Endothelial cell of umbilical vein (primary cell): ENCODE results near the gene POLR2F. TPM values are rescaled to one million over a fixed set of nuclear protein-coding genes. Genes with fewer than 3 reads are reported as not detected.

Experiments used
- BruUV-seq: library from RNA; stranded (reverse); fragments of 400-500 nt; replicated peaks from 2 replicates; lab custom pipeline; 2021; lab: Mats Ljungman, UMichigan
- CTCF ChIA-PET: fragments of 300-600, 350-600 bp; sonication (Branson Sonifier 250); formaldehyde crosslinking; loops from one replicate; lab custom pipeline; 2021; ENCODE audit warnings: antibody characterized with exemption, inconsistent platforms; lab: Charles Lee
- POLR2A ChIA-PET: fragments of 300-600, 350-600 bp; sonication (Branson Sonifier 250); formaldehyde crosslinking; loops from one replicate; lab custom pipeline; 2021; ENCODE audit warnings: antibody characterized with exemption, inconsistent platforms; lab: Charles Lee
- DNase-seq: peaks from one replicate; pipeline ENCODE4 v3.0.0-alpha.2; 2011; ENCODE audit warnings: low read depth, low spot score
- FAIRE-seq: peaks from 2 replicates; lab custom pipeline; 2011; peaks lifted over from hg19 to GRCh38; lab: Jason Lieb, UNC
- H2AFZ ChIP-seq: 2 replicates; pipeline ENCODE4 v1.6.0; 2012; ENCODE audit warnings: low read depth, low read length, control low read depth, inconsistent platforms
- H3K27ac ChIP-seq: 2 replicates; pipeline ENCODE4 v1.5.1; 2011; ENCODE audit warnings: low read depth, mild to moderate bottlenecking, control low read depth, low read length, moderate library complexity; ENCODE audit not compliant: insufficient read depth
- H3K27me3 ChIP-seq, 2 experiments: 2 replicates each; pipeline versions ENCODE4 v1.6.0 to v1.6.1; 2011; ENCODE audit warnings: low read length in 2 of 2, mixed read lengths in 1 of 2; ENCODE audit not compliant: control insufficient read depth in 2 of 2, insufficient read depth in 2 of 2
- H3K36me3 ChIP-seq, 2 experiments: 2 replicates in 1 of 2; 3 replicates in 1 of 2; pipeline ENCODE4 v1.5.1; 2011; ENCODE audit warnings: low read length in 2 of 2, mild to moderate bottlenecking in 1 of 2, moderate library complexity in 1 of 2; ENCODE audit not compliant: control insufficient read depth in 2 of 2, insufficient read depth in 2 of 2; ENCODE audit errors: extremely low read depth in 1 of 2
- H3K4me1 ChIP-seq: 3 replicates; pipeline ENCODE4 v1.5.1; 2011; ENCODE audit warnings: mild to moderate bottlenecking, low read length; ENCODE audit not compliant: control insufficient read depth, insufficient read depth; ENCODE audit errors: extremely low read depth
- H3K4me2 ChIP-seq: 2 replicates; pipeline ENCODE4 v1.6.1; 2011; ENCODE audit warnings: low read length, control low read depth, mixed read lengths; ENCODE audit not compliant: insufficient read depth
- H3K4me3 ChIP-seq, 3 experiments: fragments of 200-600 bp in 1 of 3; sonication (generic), shearing (Covaris generic) in 1 of 3; replicated peaks in 1 of 3; 2 replicates each; pipeline ENCODE4 v1.5.1; 2011 to 2016; ENCODE audit warnings: control low read depth in 3 of 3, low read length in 3 of 3, mild to moderate bottlenecking in 2 of 3, inconsistent platforms in 1 of 3, low read depth in 1 of 3, moderate library complexity in 1 of 3; ENCODE audit not compliant: insufficient read depth in 1 of 3
- H3K79me2 ChIP-seq: 2 replicates; pipeline ENCODE4 v1.6.0; 2012; ENCODE audit warnings: low read length, inconsistent platforms; ENCODE audit not compliant: control insufficient read depth, insufficient read depth
- H3K9ac ChIP-seq: replicated peaks from 2 replicates; pipeline ENCODE3; 2011; ENCODE audit warnings: low read length, control low read depth; ENCODE audit not compliant: insufficient read depth; ENCODE audit errors: extremely low read depth
- H3K9me1 ChIP-seq: replicated peaks from 3 replicates; pipeline ENCODE4 v1.6.0; 2011; ENCODE audit warnings: mild to moderate bottlenecking, low read length; ENCODE audit not compliant: control insufficient read depth, insufficient read depth; ENCODE audit errors: extremely low read depth
- H3K9me3 ChIP-seq: replicated peaks from 2 replicates; pipeline ENCODE4 v1.5.1; 2012; ENCODE audit warnings: low read length, inconsistent platforms; ENCODE audit not compliant: control insufficient read depth, insufficient read depth
- H4K20me1 ChIP-seq: replicated peaks from 2 replicates; pipeline ENCODE3; 2011; ENCODE audit warnings: mild to moderate bottlenecking, low read length; ENCODE audit not compliant: control insufficient read depth, insufficient read depth; ENCODE audit errors: extremely low read depth
- CTCF ChIP-seq, 2 donors: IDR thresholded peaks; 1 replicate in 1 of 2; 2 replicates in 1 of 2; pipeline ENCODE4 v1.5.1; 2011; ENCODE audit warnings: low read length in 2 of 2, mild to moderate bottlenecking in 2 of 2, moderate library complexity in 2 of 2, control low read depth in 1 of 2, inconsistent platforms in 1 of 2, low read depth in 1 of 2; ENCODE audit not compliant: insufficient read depth in 1 of 2; ENCODE audit errors: extremely low read depth in 1 of 2
- EZH2 ChIP-seq: IDR thresholded peaks from 2 replicates; pipeline ENCODE4 v1.6.1; 2012; ENCODE audit warnings: borderline replicate concordance, low read depth, mild to moderate bottlenecking, moderate library complexity, low read length, inconsistent platforms; ENCODE audit not compliant: severe bottlenecking
- FOS ChIP-seq: IDR thresholded peaks from 2 replicates; pipeline ENCODE4 v1.6.1; 2011; ENCODE audit warnings: mild to moderate bottlenecking, low read length, moderate library complexity, borderline replicate concordance; ENCODE audit not compliant: insufficient read depth
- GATA2 ChIP-seq: IDR thresholded peaks from 2 replicates; pipeline ENCODE4 v1.7.0; 2011; ENCODE audit warnings: low read depth, mild to moderate bottlenecking, moderate library complexity, mixed read lengths, low read length; ENCODE audit not compliant: insufficient read length, insufficient read depth
- JUN ChIP-seq: IDR thresholded peaks from 2 replicates; pipeline ENCODE4 v1.6.1; 2011; ENCODE audit warnings: borderline replicate concordance, low read depth; ENCODE audit not compliant: insufficient read length, insufficient read depth
- MAX ChIP-seq: IDR thresholded peaks from 2 replicates; pipeline ENCODE4 v1.6.1; 2011; ENCODE audit not compliant: insufficient read depth, insufficient read length
- MYC ChIP-seq: IDR thresholded peaks from one replicate; pipeline ENCODE4 v1.6.1; 2011; ENCODE audit warnings: mild to moderate bottlenecking, low read depth, low read length
- POLR2A ChIP-seq: IDR thresholded peaks from 2 replicates; pipeline ENCODE4 v1.6.1; 2012; ENCODE audit warnings: low read depth, mild to moderate bottlenecking, control low read depth, low read length
- POLR2AphosphoS5 ChIP-seq: IDR thresholded peaks from 2 replicates; pipeline ENCODE4 v1.6.1; 2012; ENCODE audit warnings: low read depth, mild to moderate bottlenecking, control low read depth, low read length, moderate library complexity; ENCODE audit not compliant: insufficient read depth
- dilution Hi-C: fragments of 300-500 bp; cut with MboI; formaldehyde crosslinking; loops from one replicate; pipeline ENCODE4 v1.15.0; 2019; ENCODE audit warnings: low sequenced_read_pairs; ENCODE audit not compliant: extremely low pct_ligation_motif_present
- intact Hi-C: fragments of 100-400 bp; cut with micrococcal nuclease; formaldehyde crosslinking; loops from one replicate; pipeline ENCODE4 v1.10.0; 2022
- polyA plus RNA-seq, 4 experiments: library from polyadenylated mRNA; depleted of rRNA in 3 of 4; stranded (reverse) in 3 of 4; unstranded in 1 of 4; fragments of >200 nt; gene quantifications; 2 replicates each; pipeline versions ENCODE4 v1.2.1 to v1.2.3, GENCODE V29; 2011 to 2012; ENCODE audit warnings: missing spikeins in 1 of 4
- total RNA-seq: library from RNA; stranded (reverse); gene quantifications from 2 replicates; pipeline ENCODE4 v1.2.3, GENCODE V29; 2021

Gene POLR2F
- total and polyA plus RNA-seq, 2 donors (not counting 3 experiments of a cell fraction or from before 2014, with no cell fraction given), result 106 to 112 TPM

- Histone ChIP-seq H3K27ac (no peak overlapping the region), H3K9me3 (no peaks in the 10 kb centered on the region), H3K9me1 (no peaks in the 10 kb centered on the region), H3K79me2 (no peaks in the 10 kb centered on the region), H3K4me2 (no peak overlapping the region), H3K9ac (no peak overlapping the region), H3K27me3 (peaks cover 0 to 8% of the 10 kb centered on the region in 2 experiments), H3K4me3 (no peak overlapping the region), H2AFZ (no peak overlapping the region), H3K4me1 (no peaks in the 10 kb centered on the region), H3K36me3 (no peaks in the 10 kb centered on the region), H4K20me1 (no peaks in the 10 kb centered on the region)
- no peak for DNase-seq
- intact Hi-C loops, result no loop called here
- no peak for FAIRE-seq
- no peak for TF ChIP-seq MAX
- no peak for TF ChIP-seq MYC
- TF ChIP-seq JUN, result no peak
- TF ChIP-seq CTCF (IDR thresholded peaks at IDR 0.05; ENCODE audit: extremely low read depth in 1 of 2, insufficient read depth in 1 of 2, low read depth in 1 of 2, low read length in 2 of 2), result no peak
- no peak for TF ChIP-seq EZH2
- TF ChIP-seq POLR2A, result no peak
- TF ChIP-seq POLR2AphosphoS5, result no peak
- no peak for TF ChIP-seq FOS
- no peak for TF ChIP-seq GATA2
- dilution Hi-C loops, result no loop called here
- BruUV-seq, result no TSS peak
- CTCF ChIA-PET, result interaction anchor here (0.8 to 0.9 kb wide), 2 partner anchors 13 to 45 kb away, joined by 3 to 4 read pairs; no protein-coding TSS in a partner anchor
- POLR2A ChIA-PET, result no interaction called here
These were observed 53.4 kb downstream of the POLR2F start for GRCh38 chr22:38006906-38007305.
